ENCODE results near the gene TMEM132C. TPM values are rescaled to one million over a fixed set of nuclear protein-coding genes. Genes with fewer than 3 reads are reported as not detected.

TMEM132C gene
- total and polyA plus RNA-seq, 7 donors = 0.60 to 3.5 (median 1.7) TPM; not detected in 1

DNA sequence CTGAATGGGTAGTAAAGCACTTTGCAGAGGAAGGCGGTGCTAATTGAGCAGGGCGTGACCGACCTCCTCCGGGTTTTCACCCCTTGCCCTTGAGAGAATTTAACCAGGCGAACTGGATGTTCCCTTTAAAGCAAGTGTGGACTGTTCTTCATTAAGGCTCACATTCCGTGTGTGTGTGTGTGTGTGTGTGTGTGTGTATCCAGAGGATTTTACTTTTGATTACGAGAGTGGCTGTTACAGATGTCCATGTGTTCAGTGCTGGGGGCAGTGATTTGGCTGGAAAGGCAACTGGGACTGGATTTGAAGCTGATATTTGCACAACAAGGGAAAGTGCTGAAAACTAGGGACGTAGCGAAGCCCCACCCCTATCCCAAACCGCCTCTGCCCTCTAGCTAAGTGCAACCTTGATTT, 2.2 kb downstream of the TMEM132C start:
- 4 to 8% methylated on average over 10 of the region's 10 CpGs for WGBS, 2 donors
- Histone ChIP-seq H3K27me3 (peaks cover 8 to 78% (median 24%) of the 10 kb centered on the region in 3 donors), H3K4me1 (peaks cover 0 to 19% (median 12%) of the 10 kb centered on the region in 4 donors), H3K27ac (no peak overlapping the region), H3K9me3 (peaks cover 0 to 10% (median 0%) of the 10 kb centered on the region in 4 donors), H3K4me3 (no peak overlapping the region), H3K36me3 (no peaks in the 10 kb centered on the region)
- no peak for DNase-seq
- intact Hi-C loops (cut with DNase I) = no loop called here
- no peak for TF ChIP-seq POLR2A (IDR thresholded peaks at IDR 0.05)
- TF ChIP-seq CTCF (IDR thresholded peaks at IDR 0.05) = no peak
- TF ChIP-seq POLR2AphosphoS5 (IDR thresholded peaks at IDR 0.05) = no peak
- TF ChIP-seq EP300 (IDR thresholded peaks at IDR 0.05) = no peak

- Histone ChIP-seq H3K27ac (no peak overlapping the region), H3K9me3 (peaks cover 0 to 10% (median 2%) of the 10 kb centered on the region in 4 donors), H3K4me3 (no peak overlapping the region), H3K36me3 (no peaks in the 10 kb centered on the region), H3K4me1 (no peaks in the 10 kb centered on the region), H3K27me3 (peaks cover 0 to 8% (median 0%) of the 10 kb centered on the region in 3 donors)
- 72 to 76% methylated on average over 4 of the region's 4 CpGs for WGBS, 2 donors
- no peak for DNase-seq
- intact Hi-C loops (cut with DNase I) = no loop called here
- TF ChIP-seq POLR2A (IDR thresholded peaks at IDR 0.05) = no peak
- no peak for TF ChIP-seq CTCF (IDR thresholded peaks at IDR 0.05)
- no peak for TF ChIP-seq POLR2AphosphoS5 (IDR thresholded peaks at IDR 0.05)
- TF ChIP-seq EP300 (IDR thresholded peaks at IDR 0.05) = no peak
These were observed 9.5 kb downstream of the TMEM132C start for GRCh38 chr12:128276471-128276870.

- 69 to 71% methylated on average over 1 of the region's 1 CpG for whole genome bisulfite sequencing, 2 donors
- no peak overlapping the region for H3K27ac ChIP-seq
- peaks cover 0 to 3% (median 0%) of the 10 kb centered on the region in 4 donors for H3K9me3 ChIP-seq
- no peaks in the 10 kb centered on the region for H3K27me3 ChIP-seq
- TF ChIP-seq CTCF (IDR thresholded peaks at IDR 0.05) (no peak), POLR2AphosphoS5 (IDR thresholded peaks at IDR 0.05) (no peak), EP300 (IDR thresholded peaks at IDR 0.05) (no peak), POLR2A (IDR thresholded peaks at IDR 0.05) (no peak)
- intact Hi-C loops (cut with DNase I) = no loop called here
- no peak overlapping the region for H3K4me3 ChIP-seq
- DNase-seq = no peak
- H3K36me3 ChIP-seq = no peaks in the 10 kb centered on the region
- H3K4me1 ChIP-seq = no peaks in the 10 kb centered on the region
These were observed 20.0 kb downstream of the TMEM132C start for GRCh38 chr12:128286970-128287369.

- intact Hi-C loops (cut with DNase I) = no loop called here
- Histone ChIP-seq H3K36me3 (no peaks in the 10 kb centered on the region), H3K4me1 (no peaks in the 10 kb centered on the region), H3K27me3 (no peaks in the 10 kb centered on the region), H3K9me3 (peaks cover 0 to 3% (median 0%) of the 10 kb centered on the region in 4 donors), H3K4me3 (no peak overlapping the region), H3K27ac (no peak overlapping the region)
- no peak for TF ChIP-seq POLR2A (IDR thresholded peaks at IDR 0.05)
- no peak for TF ChIP-seq POLR2AphosphoS5 (IDR thresholded peaks at IDR 0.05)
- TF ChIP-seq EP300 (IDR thresholded peaks at IDR 0.05) = no peak
- no peak for TF ChIP-seq CTCF (IDR thresholded peaks at IDR 0.05)
- WGBS, 2 donors = 11 to 51% methylated on average over 2 of the region's 2 CpGs
- no peak for DNase-seq
These were observed 21.4 kb downstream of the TMEM132C start for GRCh38 chr12:128288357-128288756.

DNA sequence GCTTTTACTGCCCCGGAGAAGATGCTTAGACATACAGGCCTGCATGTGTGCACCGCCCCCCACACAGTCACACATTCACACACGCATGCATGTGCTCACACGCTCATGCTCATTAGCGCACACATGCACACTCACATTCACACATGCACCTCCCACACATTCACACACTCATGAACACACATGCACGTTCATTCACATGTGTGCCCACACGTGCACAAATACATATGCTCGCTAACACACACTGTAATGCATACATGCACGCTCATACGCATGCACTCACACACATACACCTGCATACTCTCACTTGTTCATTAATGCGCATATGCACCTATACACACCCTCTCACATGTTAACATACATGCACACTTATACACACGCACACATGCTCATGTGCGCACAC, 21.9 kb downstream of the TMEM132C start:
- Histone ChIP-seq H3K36me3 (no peaks in the 10 kb centered on the region), H3K4me1 (no peaks in the 10 kb centered on the region), H3K9me3 (peaks cover 0 to 2% (median 0%) of the 10 kb centered on the region in 4 donors), H3K27me3 (no peaks in the 10 kb centered on the region), H3K4me3 (no peak overlapping the region), H3K27ac (no peak overlapping the region)
- WGBS, 2 donors = 90 to 93% methylated on average over 13 of the region's 13 CpGs
- no peak for DNase-seq
- intact Hi-C loops (cut with DNase I) = no loop called here
- TF ChIP-seq POLR2AphosphoS5 (IDR thresholded peaks at IDR 0.05) (no peak), POLR2A (IDR thresholded peaks at IDR 0.05) (no peak), CTCF (IDR thresholded peaks at IDR 0.05) (no peak), EP300 (IDR thresholded peaks at IDR 0.05) (no peak)

All from sigmoid colon (tissue), 7 donors.